AG04449 (cell line): ENCODE results near the gene BTRC.
"Not testable (repeated sequence)": the region's sequence is repeated elsewhere in the genome, so short reads cannot be mapped to it uniquely, and the experiment has no call there.

Experiments used
- CTCF ChIA-PET: fragments of 350-600 bp; formaldehyde crosslinking; extraction: SDS; loops from one replicate; lab custom pipeline; 2021; ENCODE audit warnings: antibody characterized with exemption; lab: Yijun Ruan, JAX
- POLR2A ChIA-PET: fragments of 400-600, 350-600 bp; formaldehyde crosslinking; extraction: SDS; loops from one replicate; lab custom pipeline; 2020; ENCODE audit warnings: antibody characterized with exemption, inconsistent platforms; lab: Yijun Ruan, JAX
- DNase-seq: peaks from one replicate; pipeline ENCODE4 v3.0.0-alpha.2; 2010; ENCODE audit warnings: low read depth, low spot score
- H3K4me3 ChIP-seq: 2 replicates; pipeline ENCODE4 v1.5.1; 2011; ENCODE audit warnings: low read depth, mild to moderate bottlenecking, control low read depth, low read length
- TF ChIP-seq, protein P1 (sequence below): IDR thresholded peaks from one replicate; pipeline ENCODE4 v1.5.1; 2011; ENCODE audit warnings: mild to moderate bottlenecking, moderate library complexity, low read length, control low read depth, inconsistent platforms; ENCODE audit not compliant: insufficient read depth; ENCODE audit errors: missing control alignments

The BTRC gene

DNA sequence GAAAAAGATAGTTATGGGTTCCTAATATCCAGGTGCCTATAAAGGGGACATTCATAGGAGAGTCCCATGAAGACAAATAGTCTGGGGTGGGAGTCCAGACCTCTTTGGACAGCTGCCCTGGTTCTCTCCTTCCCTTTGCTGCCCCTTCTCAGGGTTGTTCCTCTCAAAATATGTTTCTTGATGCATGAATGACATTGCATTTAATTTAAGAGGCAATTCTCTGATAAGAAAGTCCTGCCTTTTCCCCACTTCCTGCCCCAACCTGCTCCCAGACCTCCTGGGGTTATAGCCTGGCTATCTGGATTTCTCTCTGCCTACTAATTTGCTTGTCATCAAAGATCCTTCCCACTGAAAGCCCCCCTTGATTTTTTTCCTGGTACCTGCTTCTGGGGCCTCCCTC lies 12.5 kb upstream of the BTRC start:
- no peak overlapping the region for H3K4me3 ChIP-seq
- POLR2A ChIA-PET = no interaction called here
- TF ChIP-seq, protein P1, sequence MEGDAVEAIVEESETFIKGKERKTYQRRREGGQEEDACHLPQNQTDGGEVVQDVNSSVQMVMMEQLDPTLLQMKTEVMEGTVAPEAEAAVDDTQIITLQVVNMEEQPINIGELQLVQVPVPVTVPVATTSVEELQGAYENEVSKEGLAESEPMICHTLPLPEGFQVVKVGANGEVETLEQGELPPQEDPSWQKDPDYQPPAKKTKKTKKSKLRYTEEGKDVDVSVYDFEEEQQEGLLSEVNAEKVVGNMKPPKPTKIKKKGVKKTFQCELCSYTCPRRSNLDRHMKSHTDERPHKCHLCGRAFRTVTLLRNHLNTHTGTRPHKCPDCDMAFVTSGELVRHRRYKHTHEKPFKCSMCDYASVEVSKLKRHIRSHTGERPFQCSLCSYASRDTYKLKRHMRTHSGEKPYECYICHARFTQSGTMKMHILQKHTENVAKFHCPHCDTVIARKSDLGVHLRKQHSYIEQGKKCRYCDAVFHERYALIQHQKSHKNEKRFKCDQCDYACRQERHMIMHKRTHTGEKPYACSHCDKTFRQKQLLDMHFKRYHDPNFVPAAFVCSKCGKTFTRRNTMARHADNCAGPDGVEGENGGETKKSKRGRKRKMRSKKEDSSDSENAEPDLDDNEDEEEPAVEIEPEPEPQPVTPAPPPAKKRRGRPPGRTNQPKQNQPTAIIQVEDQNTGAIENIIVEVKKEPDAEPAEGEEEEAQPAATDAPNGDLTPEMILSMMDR = no peak
- DNase-seq = no peak
- CTCF ChIA-PET = no interaction called here

DNA sequence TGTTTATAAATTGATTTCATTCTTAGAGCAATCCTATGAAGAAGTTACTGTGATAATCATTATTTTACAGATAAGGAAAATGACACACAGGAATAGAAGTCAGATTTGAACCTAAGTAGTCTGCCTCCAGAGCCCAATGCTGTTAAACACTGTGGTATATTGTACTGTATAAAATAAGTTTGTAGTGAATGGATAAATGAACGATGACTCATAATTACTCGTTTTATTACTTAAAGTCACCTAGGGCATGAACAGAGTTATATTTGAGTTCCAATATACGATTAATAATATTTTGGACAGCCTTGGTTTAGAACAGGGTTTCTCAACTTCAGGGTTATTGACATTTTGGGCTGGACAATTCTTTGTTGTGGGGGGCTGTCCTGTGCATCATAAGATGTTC lies 7.8 kb upstream of the BTRC start:
- no peak overlapping the region for H3K4me3 ChIP-seq
- ChIA-PET CTCF (no interaction called here), POLR2A (no interaction called here)
- TF ChIP-seq, protein P1 = no peak
- DNase-seq = no peak

DNA sequence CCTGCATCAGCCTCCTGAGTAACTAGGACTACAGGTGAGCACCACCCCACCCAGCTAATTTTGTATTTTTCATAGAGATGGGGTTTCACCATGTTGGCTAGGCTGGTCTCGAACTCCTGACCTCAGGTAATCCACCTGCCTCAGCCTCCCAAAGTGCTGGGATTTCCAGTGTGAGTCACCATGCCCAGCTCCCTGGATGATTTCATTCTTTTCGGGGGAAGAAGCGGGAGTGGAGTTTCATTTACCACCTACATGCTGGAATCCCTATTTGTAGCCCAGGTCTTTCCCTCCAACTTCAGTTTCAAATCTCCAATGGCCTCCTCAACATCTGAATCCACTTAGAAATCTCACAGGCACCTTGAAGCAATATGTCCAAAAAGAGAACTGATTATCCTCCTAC lies 2.9 kb upstream of the BTRC start:
- ChIA-PET POLR2A (no interaction called here), CTCF (no interaction called here)
- no peak overlapping the region for H3K4me3 ChIP-seq
- TF ChIP-seq, protein P1 = no peak
- DNase-seq = no peak

DNA sequence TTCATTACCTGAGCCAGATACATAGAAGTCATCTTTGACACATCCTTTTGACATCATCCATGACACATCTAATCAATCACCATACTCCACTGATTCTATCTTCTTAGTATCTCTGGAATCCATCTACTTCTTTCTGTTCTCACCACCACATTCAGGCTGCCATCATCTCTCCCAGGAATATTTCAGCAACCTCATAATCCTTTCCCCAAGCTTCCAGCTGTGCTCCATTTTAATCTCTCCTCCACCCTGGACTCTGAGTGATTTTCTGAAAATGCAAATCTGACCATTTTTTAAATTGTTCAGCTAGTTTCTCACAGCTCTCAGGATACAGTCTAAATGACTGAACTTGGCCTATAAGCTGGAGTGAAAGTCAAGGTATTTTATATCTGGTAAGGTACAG lies 2.5 kb upstream of the BTRC start:
- ChIA-PET POLR2A (no interaction called here), CTCF (interaction anchor here (2.0 kb wide), 1 partner anchor 138 kb away, joined by 7 read pairs; no protein-coding TSS in a partner anchor)
- H3K4me3 ChIP-seq = no peak overlapping the region

DNA sequence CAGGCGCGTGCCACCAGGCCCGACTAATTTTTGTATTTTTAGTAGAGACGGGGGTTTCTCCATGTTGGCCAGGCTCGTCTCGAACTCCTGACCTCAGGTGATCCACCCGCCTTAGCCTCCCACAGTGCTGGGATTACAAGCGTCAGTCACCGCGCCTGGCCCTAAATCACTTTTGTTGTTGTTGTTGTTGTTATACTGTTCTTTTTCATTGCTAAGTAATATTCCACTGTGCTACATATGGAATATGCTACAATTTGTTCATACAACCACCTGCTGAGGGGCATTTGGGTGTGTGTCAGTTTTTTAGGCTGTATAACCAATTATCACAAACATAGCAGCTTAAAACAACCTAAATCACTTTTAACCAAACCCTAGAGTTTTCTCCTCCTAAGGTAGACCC lies 1.1 kb upstream of the BTRC start:
- CTCF ChIA-PET = interaction anchor here (2.0 kb wide), 1 partner anchor 139 kb away, joined by 7 read pairs; no protein-coding TSS in a partner anchor
- POLR2A ChIA-PET = not testable (repeated sequence)

More for the DNA sequence above, 2.5 kb upstream of the BTRC start:
- no peak for DNase-seq
- TF ChIP-seq, protein P1 = no peak

DNA sequence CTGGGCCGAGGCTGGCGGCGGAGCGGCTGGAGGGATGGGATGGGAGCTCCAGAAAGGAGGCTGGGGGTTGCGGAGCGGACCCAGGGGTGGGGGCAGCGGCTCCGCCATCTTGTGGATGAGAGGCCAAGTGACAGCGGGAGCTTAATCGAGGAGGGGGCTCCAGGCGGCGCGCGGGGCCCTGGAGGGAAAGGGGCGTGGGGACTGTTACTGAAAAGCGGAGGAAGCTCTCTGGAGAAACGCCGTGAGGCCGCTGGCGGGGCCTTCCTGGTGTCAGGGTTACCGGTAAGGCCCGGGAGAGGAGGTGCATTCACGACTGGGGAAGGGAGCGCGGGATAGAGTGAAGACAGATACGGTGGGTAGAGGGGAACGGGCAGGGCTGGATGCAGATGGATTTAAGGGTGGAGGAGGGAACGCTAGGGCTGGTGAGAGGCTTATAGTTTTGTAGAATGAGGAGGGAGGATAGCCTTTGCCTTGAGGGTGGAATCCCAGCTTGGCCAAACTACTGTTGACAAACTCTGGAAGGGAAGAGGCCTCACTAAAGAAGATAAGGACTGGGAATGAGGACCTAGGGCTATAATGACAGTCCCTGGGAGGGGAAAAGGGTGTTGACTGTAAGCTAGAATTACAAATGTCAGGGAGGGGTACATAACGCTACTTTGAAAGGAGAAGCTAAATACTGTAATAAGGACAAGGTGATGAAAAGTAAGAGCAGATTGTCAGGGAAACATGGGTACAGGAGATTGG lies 535 bp downstream of the BTRC start:
- peak overlapping the region; percentile 85 for H3K4me3 ChIP-seq
- CTCF ChIA-PET = interaction anchor here (1.5 kb wide), 1 partner anchor 112 kb away, joined by 6 read pairs; no protein-coding TSS in a partner anchor
- TF ChIP-seq, protein P1 = no peak
- no peak for DNase-seq
- POLR2A ChIA-PET = interaction anchor here (0.6 kb wide), 1 partner anchor 312 kb away, joined by 3 read pairs; no protein-coding TSS in a partner anchor

More for the DNA sequence above, 1.1 kb upstream of the BTRC start:
- not testable (repeated sequence) for DNase-seq, H3K4me3 ChIP-seq
